ENCODE data around the gene TSC1. TPM values are rescaled to one million over a fixed set of nuclear protein-coding genes. Genes with fewer than 3 reads are reported as not detected.

The TSC1 gene
- total and polyA plus RNA-seq, 2 donors, result 15.1 to 18.7 TPM

GRCh38 chr9:132905726-132906125 lies 38.7 kb downstream of the TSC1 start:
- Histone ChIP-seq H3K9me3 (ENCODE audit: control insufficient read depth in 2 of 2, insufficient read depth in 1 of 2, low read length in 1 of 2) (no peaks in the 10 kb centered on the region), H3K27ac (ENCODE audit: low read depth in 1 of 2, low read length in 1 of 2) (no peak overlapping the region), H3K4me1 (ENCODE audit: control insufficient read depth in 2 of 2, insufficient read depth in 2 of 2, low read length in 2 of 2) (peaks cover 9 to 23% of the 10 kb centered on the region in 2 donors), H3K27me3 (ENCODE audit: control insufficient read depth in 2 of 2, insufficient read depth in 1 of 2, low read length in 1 of 2) (no peaks in the 10 kb centered on the region), H3K36me3 (ENCODE audit: control insufficient read depth in 2 of 2, insufficient read depth in 2 of 2, low read length in 1 of 2) (peaks cover 48 to 52% of the 10 kb centered on the region in 2 donors), H3K4me3 (ENCODE audit: low read length in 2 of 2) (no peak overlapping the region)
- DNase-seq (ENCODE audit: low read depth in 6 of 9, low spot score in 9 of 9), result no peak
- WGBS, result 97% methylated on average over 12 of the region's 12 CpGs

GRCh38 chr9:132903574-132904492 lies 40.6 kb downstream of the TSC1 start:
- H3K9me3 ChIP-seq (ENCODE audit: control insufficient read depth in 2 of 2, insufficient read depth in 1 of 2, low read length in 1 of 2), result no peaks in the 10 kb centered on the region
- no peak for DNase-seq (ENCODE audit: low read depth in 6 of 9, low spot score in 9 of 9)
- no peak overlapping the region for H3K4me3 ChIP-seq (ENCODE audit: low read length in 2 of 2)
- peaks cover 55 to 57% of the 10 kb centered on the region in 2 donors for H3K36me3 ChIP-seq (ENCODE audit: control insufficient read depth in 2 of 2, insufficient read depth in 2 of 2, low read length in 1 of 2)
- no peaks in the 10 kb centered on the region for H3K27me3 ChIP-seq (ENCODE audit: control insufficient read depth in 2 of 2, insufficient read depth in 1 of 2, low read length in 1 of 2)
- WGBS, result 96% methylated on average over 13 of the region's 13 CpGs
- H3K27ac ChIP-seq (ENCODE audit: low read depth in 1 of 2, low read length in 1 of 2), result no peak overlapping the region
- peaks cover 9 to 25% of the 10 kb centered on the region in 2 donors for H3K4me1 ChIP-seq (ENCODE audit: control insufficient read depth in 2 of 2, insufficient read depth in 2 of 2, low read length in 2 of 2)

GRCh38 chr9:132901858-132902831 lies 42.3 kb downstream of the TSC1 start:
- Histone ChIP-seq H3K27me3 (ENCODE audit: control insufficient read depth in 2 of 2, insufficient read depth in 1 of 2, low read length in 1 of 2) (no peaks in the 10 kb centered on the region), H3K4me3 (ENCODE audit: low read length in 2 of 2) (no peak overlapping the region), H3K27ac (ENCODE audit: low read depth in 1 of 2, low read length in 1 of 2) (no peak overlapping the region), H3K36me3 (ENCODE audit: control insufficient read depth in 2 of 2, insufficient read depth in 2 of 2, low read length in 1 of 2) (peaks cover 66 to 68% of the 10 kb centered on the region in 2 donors), H3K9me3 (ENCODE audit: control insufficient read depth in 2 of 2, insufficient read depth in 1 of 2, low read length in 1 of 2) (no peaks in the 10 kb centered on the region), H3K4me1 (ENCODE audit: control insufficient read depth in 2 of 2, insufficient read depth in 2 of 2, low read length in 2 of 2) (peaks cover 6 to 20% of the 10 kb centered on the region in 2 donors)
- peak; percentile 63 to 94 (median 88) for DNase-seq (ENCODE audit: low read depth in 6 of 9, low spot score in 9 of 9)
- WGBS, result 52% methylated on average over 11 of the region's 11 CpGs

GRCh38 chr9:132898051-132898450 lies 46.4 kb downstream of the TSC1 start:
- H3K27me3 ChIP-seq (ENCODE audit: control insufficient read depth in 2 of 2, insufficient read depth in 1 of 2, low read length in 1 of 2), result no peaks in the 10 kb centered on the region
- H3K4me1 ChIP-seq (ENCODE audit: control insufficient read depth in 2 of 2, insufficient read depth in 2 of 2, low read length in 2 of 2), result peaks cover 6 to 15% of the 10 kb centered on the region in 2 donors
- H3K9me3 ChIP-seq (ENCODE audit: control insufficient read depth in 2 of 2, insufficient read depth in 1 of 2, low read length in 1 of 2), result no peaks in the 10 kb centered on the region
- DNase-seq (ENCODE audit: low read depth in 6 of 9, low spot score in 9 of 9), result no peak
- peaks cover 70% of the 10 kb centered on the region in 2 donors for H3K36me3 ChIP-seq (ENCODE audit: control insufficient read depth in 2 of 2, insufficient read depth in 2 of 2, low read length in 1 of 2)
- H3K4me3 ChIP-seq (ENCODE audit: low read length in 2 of 2), result no peak overlapping the region
- no peak overlapping the region for H3K27ac ChIP-seq (ENCODE audit: low read depth in 1 of 2, low read length in 1 of 2)
- 97% methylated on average over 7 of the region's 7 CpGs for WGBS

GRCh38 chr9:132896906-132897305 lies 47.5 kb downstream of the TSC1 start:
- no peak overlapping the region for H3K27ac ChIP-seq (ENCODE audit: low read depth in 1 of 2, low read length in 1 of 2)
- WGBS, result 98% methylated on average over 6 of the region's 6 CpGs
- no peaks in the 10 kb centered on the region for H3K27me3 ChIP-seq (ENCODE audit: control insufficient read depth in 2 of 2, insufficient read depth in 1 of 2, low read length in 1 of 2)
- no peaks in the 10 kb centered on the region for H3K9me3 ChIP-seq (ENCODE audit: control insufficient read depth in 2 of 2, insufficient read depth in 1 of 2, low read length in 1 of 2)
- no peak overlapping the region for H3K4me3 ChIP-seq (ENCODE audit: low read length in 2 of 2)
- DNase-seq (ENCODE audit: low read depth in 6 of 9, low spot score in 9 of 9), result no peak
- peaks cover 6 to 15% of the 10 kb centered on the region in 2 donors for H3K4me1 ChIP-seq (ENCODE audit: control insufficient read depth in 2 of 2, insufficient read depth in 2 of 2, low read length in 2 of 2)
- peaks cover 72 to 73% of the 10 kb centered on the region in 2 donors for H3K36me3 ChIP-seq (ENCODE audit: control insufficient read depth in 2 of 2, insufficient read depth in 2 of 2, low read length in 1 of 2)

- WGBS, result 99% methylated on average over 13 of the region's 13 CpGs
- peaks cover 69 to 70% of the 10 kb centered on the region in 2 donors for H3K36me3 ChIP-seq (ENCODE audit: control insufficient read depth in 2 of 2, insufficient read depth in 2 of 2, low read length in 1 of 2)
- no peaks in the 10 kb centered on the region for H3K9me3 ChIP-seq (ENCODE audit: control insufficient read depth in 2 of 2, insufficient read depth in 1 of 2, low read length in 1 of 2)
- peaks cover 2 to 9% of the 10 kb centered on the region in 2 donors for H3K4me1 ChIP-seq (ENCODE audit: control insufficient read depth in 2 of 2, insufficient read depth in 2 of 2, low read length in 2 of 2)
- no peak for DNase-seq (ENCODE audit: low read depth in 6 of 9, low spot score in 9 of 9)
- H3K4me3 ChIP-seq (ENCODE audit: low read length in 2 of 2), result no peak overlapping the region
- no peaks in the 10 kb centered on the region for H3K27me3 ChIP-seq (ENCODE audit: control insufficient read depth in 2 of 2, insufficient read depth in 1 of 2, low read length in 1 of 2)
- H3K27ac ChIP-seq (ENCODE audit: low read depth in 1 of 2, low read length in 1 of 2), result no peak overlapping the region
Observed at GRCh38 chr9:132896264-132896663, 48.2 kb downstream of the TSC1 start.

GRCh38 chr9:132894862-132895835 lies 49.3 kb downstream of the TSC1 start:
- WGBS, result 97% methylated on average over 9 of the region's 9 CpGs
- DNase-seq (ENCODE audit: low read depth in 6 of 9, low spot score in 9 of 9), result no peak
- H3K27ac ChIP-seq (ENCODE audit: low read depth in 1 of 2, low read length in 1 of 2), result no peak overlapping the region
- no peak overlapping the region for H3K4me3 ChIP-seq (ENCODE audit: low read length in 2 of 2)
- H3K36me3 ChIP-seq (ENCODE audit: control insufficient read depth in 2 of 2, insufficient read depth in 2 of 2, low read length in 1 of 2), result peaks cover 59 to 62% of the 10 kb centered on the region in 2 donors
- no peaks in the 10 kb centered on the region for H3K4me1 ChIP-seq (ENCODE audit: control insufficient read depth in 2 of 2, insufficient read depth in 2 of 2, low read length in 2 of 2)
- no peaks in the 10 kb centered on the region for H3K9me3 ChIP-seq (ENCODE audit: control insufficient read depth in 2 of 2, insufficient read depth in 1 of 2, low read length in 1 of 2)
- no peaks in the 10 kb centered on the region for H3K27me3 ChIP-seq (ENCODE audit: control insufficient read depth in 2 of 2, insufficient read depth in 1 of 2, low read length in 1 of 2)

GRCh38 chr9:132894346-132894745 lies 50.1 kb downstream of the TSC1 start:
- DNase-seq (ENCODE audit: low read depth in 6 of 9, low spot score in 9 of 9), result no peak
- Histone ChIP-seq H3K4me1 (ENCODE audit: control insufficient read depth in 2 of 2, insufficient read depth in 2 of 2, low read length in 2 of 2) (peaks cover 0 to under 1% of the 10 kb centered on the region in 2 donors), H3K36me3 (ENCODE audit: control insufficient read depth in 2 of 2, insufficient read depth in 2 of 2, low read length in 1 of 2) (peaks cover 51 to 54% of the 10 kb centered on the region in 2 donors), H3K9me3 (ENCODE audit: control insufficient read depth in 2 of 2, insufficient read depth in 1 of 2, low read length in 1 of 2) (no peaks in the 10 kb centered on the region), H3K27ac (ENCODE audit: low read depth in 1 of 2, low read length in 1 of 2) (no peak overlapping the region), H3K4me3 (ENCODE audit: low read length in 2 of 2) (no peak overlapping the region), H3K27me3 (ENCODE audit: control insufficient read depth in 2 of 2, insufficient read depth in 1 of 2, low read length in 1 of 2) (no peaks in the 10 kb centered on the region)
- 95% methylated on average over 5 of the region's 5 CpGs for WGBS
